GM12878 (cell line): ENCODE data around the gene ZNF367. TPM values are rescaled to one million over a fixed set of nuclear protein-coding genes. Genes with fewer than 3 reads are reported as not detected.

ENCODE experiments used
- ATAC-seq: fragments of 200-7000 bp; cut with Tn5 transposase; 3 replicates; pipeline ENCODE4 v1.9.1; 2020; ENCODE audit warnings: mild to moderate bottlenecking, moderate library complexity
- BruUV-seq: library from RNA; stranded (reverse); fragments of 400-500 nt; replicated peaks from 2 replicates; lab custom pipeline; 2021; lab: Mats Ljungman, UMichigan
- CTCF ChIA-PET: fragments of 300-600 bp; sonication (Branson Sonifier 250); formaldehyde crosslinking; extraction: SDS; loops from one replicate; lab custom pipeline; 2021; ENCODE audit warnings: inconsistent platforms; lab: Yijun Ruan, JAX
- POLR2A ChIA-PET: fragments of 350-600 bp; formaldehyde crosslinking; extraction: SDS; loops from one replicate; lab custom pipeline; 2021; ENCODE audit warnings: inconsistent platforms; lab: Charles Lee
- RAD21 ChIA-PET: fragments of 300-600 bp; sonication (Branson Sonifier 250); formaldehyde crosslinking; loops from one replicate; lab custom pipeline; 2023; ENCODE audit warnings: antibody characterized with exemption; ENCODE audit not compliant: unreplicated experiment; lab: Charles Lee
- SMC1A ChIA-PET: fragments of 300-600 bp; sonication (Branson Sonifier 250); formaldehyde crosslinking; loops from one replicate; lab custom pipeline; 2023; ENCODE audit not compliant: unreplicated experiment, uncharacterized antibody; lab: Charles Lee
- DNase-seq: peaks from one replicate; pipeline ENCODE4 v3.0.0-alpha.2; 2011; ENCODE audit warnings: low read depth, low spot score
- FAIRE-seq: peaks from 3 replicates; lab custom pipeline; 2011; peaks lifted over from hg19 to GRCh38; lab: Jason Lieb, UNC
- H2AFZ ChIP-seq: 2 replicates; pipeline ENCODE4 v1.6.0; 2011; ENCODE audit warnings: low read depth, low read length, control low read depth; ENCODE audit not compliant: control insufficient read depth
- H3K27ac ChIP-seq: 2 replicates; pipeline ENCODE4 v1.5.1; 2011; ENCODE audit warnings: control low read depth; ENCODE audit not compliant: control insufficient read depth, insufficient read depth
- H3K27me3 ChIP-seq, 2 experiments: replicated peaks in 1 of 2; 2 replicates each; pipeline versions ENCODE4 v1.6.0 to v1.6.1; 2011; ENCODE audit warnings: low read length in 1 of 2; ENCODE audit not compliant: control insufficient read depth in 2 of 2, insufficient read depth in 2 of 2
- H3K36me3 ChIP-seq, 2 experiments: 2 replicates each; pipeline ENCODE4 v1.5.1; 2011; ENCODE audit warnings: low read length in 1 of 2; ENCODE audit not compliant: control insufficient read depth in 2 of 2, insufficient read depth in 2 of 2
- H3K4me1 ChIP-seq: 2 replicates; pipeline ENCODE4 v1.6.1; 2011; ENCODE audit warnings: mild to moderate bottlenecking, low read length, moderate library complexity, mixed read lengths; ENCODE audit not compliant: control insufficient read depth, insufficient read depth
- H3K4me2 ChIP-seq: 2 replicates; pipeline ENCODE4 v1.6.0; 2011; ENCODE audit warnings: control low read depth; ENCODE audit not compliant: control insufficient read depth, insufficient read depth
- H3K4me3 ChIP-seq: fragments of 200-600 bp; sonication (generic); 2 replicates; pipeline ENCODE4 v1.5.1; 2016
- H3K79me2 ChIP-seq: 2 replicates; pipeline ENCODE4 v1.6.0; 2011; ENCODE audit warnings: low read length; ENCODE audit not compliant: control insufficient read depth, insufficient read depth
- H3K9ac ChIP-seq: 2 replicates; pipeline ENCODE4 v1.8.0; 2011; ENCODE audit warnings: low read length, control low read depth, mixed read lengths; ENCODE audit not compliant: control insufficient read depth, insufficient read depth
- H3K9me3 ChIP-seq: replicated peaks from 3 replicates; pipeline ENCODE4 v1.5.1; 2011; ENCODE audit warnings: mild to moderate bottlenecking, low read length; ENCODE audit not compliant: control insufficient read depth, insufficient read depth
- H4K20me1 ChIP-seq: 2 replicates; pipeline ENCODE4 v1.6.0; 2011; ENCODE audit not compliant: control insufficient read depth, insufficient read depth
- RUNX3 ChIP-seq: IDR thresholded peaks from 2 replicates; pipeline ENCODE4 v1.6.1; 2012; ENCODE audit warnings: low read length, inconsistent platforms
- ZNF384 ChIP-seq: IDR thresholded peaks from 2 replicates; pipeline ENCODE4 v1.6.1; 2012; ENCODE audit warnings: low read depth, mild to moderate bottlenecking, low read length, improper control_type of control experiment, borderline replicate concordance
- ZNF622 ChIP-seq: fragments of 450-650 bp; IDR thresholded peaks from 2 replicates; pipeline ENCODE4 v1.6.1; 2017; ENCODE audit warnings: mild to moderate bottlenecking, inconsistent platforms
- WGBS: methylation state at CpG from one replicate; pipeline ENCODE4 v1.1.6; 2016; ENCODE audit warnings: low lambda C conversion rate; ENCODE audit not compliant: insufficient replicate concordance, insufficient coverage; ENCODE audit errors: missing lambda C conversion rate; 5-methylcytosine and 5-hydroxymethylcytosine counted together
- in situ Hi-C: fragments of 300-500 bp; cut with MboI; formaldehyde crosslinking; loops from 9 replicates; pipeline ENCODE4 v1.14.3; 2018; ENCODE audit warnings: mixed read lengths
- intact Hi-C: fragments of 100-400 bp; cut with micrococcal nuclease; formaldehyde crosslinking; loops from one replicate; pipeline ENCODE4 v1.14.2; 2022; ENCODE audit not compliant: unreplicated experiment
- polyA plus RNA-seq, 11 experiments: library from polyadenylated mRNA; depleted of rRNA in 4 of 11; unstranded in 6 of 11; stranded (reverse) in 5 of 11; fragments of >200 nt; fragmentation: Nextera tagmentation in 4 of 11; fragmentation: Illumina TruSeq in 1 of 11; extraction: Ambion mirVana in 4 of 11; extraction: Trizol in 1 of 11; gene quantifications; 1 replicate in 1 of 11; 2 replicates in 10 of 11; pipeline versions ENCODE4 v1.2.1 to v1.2.3, GENCODE V29; 2011 to 2016; ENCODE audit warnings: inconsistent platforms in 2 of 11, missing spikeins in 2 of 11, low read depth in 1 of 11
- total RNA-seq, 4 experiments: library from RNA; depleted of rRNA in 3 of 4; stranded (reverse); fragments of >200 nt in 3 of 4; fragmentation: Illumina TruSeq in 1 of 4; extraction: Trizol in 1 of 4; gene quantifications; 2 replicates each; pipeline versions ENCODE4 v1.2.1 to v1.2.3, GENCODE V29; 2013 to 2021
- TF ChIP-seq, protein P1 (sequence below): fragments of 450-650 bp; IDR thresholded peaks from 2 replicates; pipeline ENCODE4 v1.6.1; 2018; ENCODE audit warnings: mild to moderate bottlenecking, low read depth, moderate library complexity; ENCODE audit not compliant: partially characterized antibody

ZNF367 gene
- total and polyA plus RNA-seq, 10 of the 15 experiments (the other 5 are each of a cell fraction or from before 2014, with no cell fraction given) = 2.9 to 16.3 (median 11.1) TPM

DNA sequence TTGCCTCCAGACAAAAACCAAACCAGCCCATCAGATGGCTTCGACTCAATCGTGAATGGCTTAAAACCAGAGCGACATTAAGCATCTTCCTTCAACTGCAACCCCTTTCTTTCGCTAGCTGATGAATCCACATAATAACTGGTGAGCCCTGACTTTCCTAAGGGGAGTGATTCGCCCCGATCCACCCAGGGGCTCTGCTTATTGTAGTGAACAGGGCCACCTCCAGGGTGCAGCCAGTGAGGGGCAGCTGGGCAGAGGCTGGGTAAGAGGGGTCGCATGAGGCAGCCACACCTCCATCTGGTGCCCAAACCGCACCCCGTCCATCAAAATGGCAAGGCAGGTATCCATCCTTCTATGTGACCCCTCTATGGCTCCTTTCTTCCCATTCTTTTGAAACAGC, 72.6 kb downstream of the ZNF367 start:
- no peaks in the 10 kb centered on the region for H3K9me3 ChIP-seq
- no peaks in the 10 kb centered on the region for H3K79me2 ChIP-seq
- intact Hi-C loops = no loop called here
- no peak overlapping the region for H3K4me3 ChIP-seq
- no peak overlapping the region for H3K27ac ChIP-seq
- no peak overlapping the region for H3K9ac ChIP-seq
- RAD21 ChIA-PET = no interaction called here
- in situ Hi-C loops = no loop called here
- FAIRE-seq (no peak), ATAC-seq (no peak), DNase-seq (no peak)
- POLR2A ChIA-PET = no interaction called here
- 90% methylated on average over 9 of the region's 9 CpGs for WGBS
- H2AFZ ChIP-seq = no peak overlapping the region
- BruUV-seq = no TSS peak
- H3K4me2 ChIP-seq = no peak overlapping the region
- TF ChIP-seq, protein P1, sequence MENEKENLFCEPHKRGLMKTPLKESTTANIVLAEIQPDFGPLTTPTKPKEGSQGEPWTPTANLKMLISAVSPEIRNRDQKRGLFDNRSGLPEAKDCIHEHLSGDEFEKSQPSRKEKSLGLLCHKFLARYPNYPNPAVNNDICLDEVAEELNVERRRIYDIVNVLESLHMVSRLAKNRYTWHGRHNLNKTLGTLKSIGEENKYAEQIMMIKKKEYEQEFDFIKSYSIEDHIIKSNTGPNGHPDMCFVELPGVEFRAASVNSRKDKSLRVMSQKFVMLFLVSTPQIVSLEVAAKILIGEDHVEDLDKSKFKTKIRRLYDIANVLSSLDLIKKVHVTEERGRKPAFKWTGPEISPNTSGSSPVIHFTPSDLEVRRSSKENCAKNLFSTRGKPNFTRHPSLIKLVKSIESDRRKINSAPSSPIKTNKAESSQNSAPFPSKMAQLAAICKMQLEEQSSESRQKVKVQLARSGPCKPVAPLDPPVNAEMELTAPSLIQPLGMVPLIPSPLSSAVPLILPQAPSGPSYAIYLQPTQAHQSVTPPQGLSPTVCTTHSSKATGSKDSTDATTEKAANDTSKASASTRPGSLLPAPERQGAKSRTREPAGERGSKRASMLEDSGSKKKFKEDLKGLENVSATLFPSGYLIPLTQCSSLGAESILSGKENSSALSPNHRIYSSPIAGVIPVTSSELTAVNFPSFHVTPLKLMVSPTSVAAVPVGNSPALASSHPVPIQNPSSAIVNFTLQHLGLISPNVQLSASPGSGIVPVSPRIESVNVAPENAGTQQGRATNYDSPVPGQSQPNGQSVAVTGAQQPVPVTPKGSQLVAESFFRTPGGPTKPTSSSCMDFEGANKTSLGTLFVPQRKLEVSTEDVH = no peak
- TF ChIP-seq RUNX3 = no peak
- H4K20me1 ChIP-seq = no peaks in the 10 kb centered on the region
- H3K4me1 ChIP-seq = no peaks in the 10 kb centered on the region
- CTCF ChIA-PET = no interaction called here
- H3K27me3 ChIP-seq = no peaks in the 10 kb centered on the region
- SMC1A ChIA-PET = no interaction called here
- H3K36me3 ChIP-seq = no peaks in the 10 kb centered on the region

DNA sequence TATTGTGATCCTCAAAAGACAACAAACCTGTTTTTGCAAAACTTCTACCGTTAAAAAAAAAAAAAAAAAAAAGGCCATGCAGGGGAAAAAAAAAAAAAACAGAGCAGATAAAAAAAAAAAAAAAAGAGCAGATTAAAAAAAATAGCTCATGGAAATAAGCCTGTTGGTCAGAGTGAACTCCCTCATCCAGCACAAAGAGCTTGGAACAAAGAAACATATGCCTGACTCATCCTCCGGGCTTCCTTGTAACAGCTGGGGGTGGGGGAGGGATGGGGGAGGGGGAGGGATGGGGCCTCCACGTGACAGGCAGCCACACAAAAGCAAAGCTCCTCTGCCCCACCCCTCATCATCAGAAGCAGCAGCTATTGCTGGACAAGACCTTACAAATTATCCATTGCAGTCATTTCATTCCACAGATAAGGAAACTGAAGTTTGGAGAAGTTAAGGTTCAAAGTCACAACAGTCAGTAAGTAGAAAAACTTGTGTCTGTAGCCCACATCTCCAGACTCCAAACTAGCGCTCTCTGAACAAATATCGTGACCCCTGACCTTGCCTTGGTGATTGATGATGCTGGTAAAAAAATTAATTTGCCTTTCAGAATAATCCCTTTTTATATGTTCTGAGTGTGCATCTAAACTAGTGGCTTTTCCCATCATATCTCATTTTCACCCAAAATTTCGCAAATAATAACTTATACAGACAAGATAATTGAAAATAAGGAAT, 73.6 kb downstream of the ZNF367 start:
- intact Hi-C loops = no loop called here
- Histone ChIP-seq H3K27ac (no peak overlapping the region), H3K4me1 (no peaks in the 10 kb centered on the region), H3K79me2 (no peaks in the 10 kb centered on the region), H3K9ac (no peak overlapping the region), H3K4me3 (no peak overlapping the region), H3K4me2 (no peak overlapping the region), H3K36me3 (no peaks in the 10 kb centered on the region), H3K9me3 (no peaks in the 10 kb centered on the region), H4K20me1 (no peaks in the 10 kb centered on the region), H3K27me3 (no peaks in the 10 kb centered on the region), H2AFZ (no peak overlapping the region)
- ATAC-seq = no peak
- in situ Hi-C loops = no loop called here
- ChIA-PET POLR2A (interaction anchor here (0.7 kb wide), 1 partner anchor 107 kb away, joined by 3 read pairs; no protein-coding TSS in a partner anchor), SMC1A (interaction anchor here (0.8 kb wide), 1 partner anchor 69 kb away, joined by 3 read pairs; no protein-coding TSS in a partner anchor), CTCF (interaction anchor here (0.7 kb wide), 2 partner anchors 17 to 55 kb away, joined by 3 to 4 read pairs; no protein-coding TSS in a partner anchor), RAD21 (interaction anchor here (0.6 kb wide), 1 partner anchor 39 kb away, joined by 3 read pairs; no protein-coding TSS in a partner anchor)
- no peak for FAIRE-seq
- DNase-seq = no peak
- 61% methylated on average over 3 of the region's 6 CpGs for WGBS
- no TSS peak for BruUV-seq
- TF ChIP-seq ZNF384 = peak; percentile 23; the same call in 1 of the 2 replicates
- TF ChIP-seq ZNF622 = no peak
